Measurements from ENCODE around the gene THOC7.

DNA sequence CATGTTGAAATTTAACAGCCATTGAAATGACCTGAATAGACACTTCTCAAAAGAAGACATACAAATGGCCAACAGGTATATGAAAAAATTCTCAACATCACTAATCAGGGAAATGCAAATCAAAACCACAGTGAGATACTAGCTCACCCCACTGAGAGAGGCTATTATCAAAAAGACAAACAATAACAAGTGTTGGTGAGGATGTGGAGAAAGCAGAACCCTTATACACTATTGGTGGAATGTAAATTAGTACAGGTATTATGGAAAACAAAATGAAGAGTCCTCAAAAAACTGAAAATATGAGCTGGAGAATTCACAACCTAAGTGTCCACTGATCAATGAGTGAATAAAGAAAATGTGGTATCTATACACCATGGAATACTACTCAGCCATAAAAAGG, 21.5 kb downstream of the THOC7 start:
- TF ChIP-seq, protein P1, sequence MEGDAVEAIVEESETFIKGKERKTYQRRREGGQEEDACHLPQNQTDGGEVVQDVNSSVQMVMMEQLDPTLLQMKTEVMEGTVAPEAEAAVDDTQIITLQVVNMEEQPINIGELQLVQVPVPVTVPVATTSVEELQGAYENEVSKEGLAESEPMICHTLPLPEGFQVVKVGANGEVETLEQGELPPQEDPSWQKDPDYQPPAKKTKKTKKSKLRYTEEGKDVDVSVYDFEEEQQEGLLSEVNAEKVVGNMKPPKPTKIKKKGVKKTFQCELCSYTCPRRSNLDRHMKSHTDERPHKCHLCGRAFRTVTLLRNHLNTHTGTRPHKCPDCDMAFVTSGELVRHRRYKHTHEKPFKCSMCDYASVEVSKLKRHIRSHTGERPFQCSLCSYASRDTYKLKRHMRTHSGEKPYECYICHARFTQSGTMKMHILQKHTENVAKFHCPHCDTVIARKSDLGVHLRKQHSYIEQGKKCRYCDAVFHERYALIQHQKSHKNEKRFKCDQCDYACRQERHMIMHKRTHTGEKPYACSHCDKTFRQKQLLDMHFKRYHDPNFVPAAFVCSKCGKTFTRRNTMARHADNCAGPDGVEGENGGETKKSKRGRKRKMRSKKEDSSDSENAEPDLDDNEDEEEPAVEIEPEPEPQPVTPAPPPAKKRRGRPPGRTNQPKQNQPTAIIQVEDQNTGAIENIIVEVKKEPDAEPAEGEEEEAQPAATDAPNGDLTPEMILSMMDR (conservative IDR thresholded peaks at IDR 0.05; ENCODE audit: low read depth, low read length) = no peak
- TF ChIP-seq EZH2 (IDR thresholded peaks at IDR 0.05; ENCODE audit: low read length, unreplicated experiment) (no peak), EZH2phosphoT487 (IDR thresholded peaks at IDR 0.05; ENCODE audit: borderline replicate concordance, low read length) (no peak)

All from PC-3 (cell line).